ENCODE results near the gene DLEC1.

DNA sequence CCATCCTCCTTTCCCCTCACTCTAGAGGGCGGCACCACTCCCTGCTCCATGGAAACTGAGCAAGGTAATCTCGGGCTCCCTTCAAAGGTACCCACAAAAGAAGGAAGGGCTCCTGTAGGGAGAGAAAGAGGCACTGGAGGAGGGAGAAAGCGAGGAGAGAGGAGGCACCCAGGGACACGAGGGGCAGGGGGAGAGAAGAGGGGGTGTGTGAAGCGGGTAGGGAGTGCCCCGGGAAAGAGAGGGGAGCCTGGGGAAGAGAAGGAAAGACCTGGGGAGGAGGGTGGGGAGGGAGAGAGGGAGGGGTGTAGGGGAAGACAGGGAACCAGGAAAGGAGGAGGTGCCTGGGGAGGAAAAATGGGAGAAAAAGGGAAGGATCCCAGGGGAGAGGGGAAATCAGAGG lies 47.9 kb upstream of the DLEC1 start:
- TF ChIP-seq EP300 (conservative IDR thresholded peaks at IDR 0.05; ENCODE audit: poor library complexity, severe bottlenecking) (no peak), POLR2AphosphoS5 (IDR thresholded peaks at IDR 0.05) (no peak), TAF1 (IDR thresholded peaks at IDR 0.05; ENCODE audit: low read depth) (no peak), SMC3 (conservative IDR thresholded peaks at IDR 0.05; ENCODE audit: poor library complexity) (no peak), EZH2 (IDR thresholded peaks at IDR 0.05; ENCODE audit: borderline replicate concordance, insufficient read depth, low read length, poor library complexity, severe bottlenecking) (no peak), RAD21 (conservative IDR thresholded peaks at IDR 0.05) (no peak), MXI1 (conservative IDR thresholded peaks at IDR 0.05; ENCODE audit: poor library complexity, severe bottlenecking) (no peak)
- TF ChIP-seq, protein P1, sequence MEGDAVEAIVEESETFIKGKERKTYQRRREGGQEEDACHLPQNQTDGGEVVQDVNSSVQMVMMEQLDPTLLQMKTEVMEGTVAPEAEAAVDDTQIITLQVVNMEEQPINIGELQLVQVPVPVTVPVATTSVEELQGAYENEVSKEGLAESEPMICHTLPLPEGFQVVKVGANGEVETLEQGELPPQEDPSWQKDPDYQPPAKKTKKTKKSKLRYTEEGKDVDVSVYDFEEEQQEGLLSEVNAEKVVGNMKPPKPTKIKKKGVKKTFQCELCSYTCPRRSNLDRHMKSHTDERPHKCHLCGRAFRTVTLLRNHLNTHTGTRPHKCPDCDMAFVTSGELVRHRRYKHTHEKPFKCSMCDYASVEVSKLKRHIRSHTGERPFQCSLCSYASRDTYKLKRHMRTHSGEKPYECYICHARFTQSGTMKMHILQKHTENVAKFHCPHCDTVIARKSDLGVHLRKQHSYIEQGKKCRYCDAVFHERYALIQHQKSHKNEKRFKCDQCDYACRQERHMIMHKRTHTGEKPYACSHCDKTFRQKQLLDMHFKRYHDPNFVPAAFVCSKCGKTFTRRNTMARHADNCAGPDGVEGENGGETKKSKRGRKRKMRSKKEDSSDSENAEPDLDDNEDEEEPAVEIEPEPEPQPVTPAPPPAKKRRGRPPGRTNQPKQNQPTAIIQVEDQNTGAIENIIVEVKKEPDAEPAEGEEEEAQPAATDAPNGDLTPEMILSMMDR (IDR thresholded peaks at IDR 0.05; ENCODE audit: poor library complexity, severe bottlenecking), result no peak
- TF ChIP-seq, protein P2, sequence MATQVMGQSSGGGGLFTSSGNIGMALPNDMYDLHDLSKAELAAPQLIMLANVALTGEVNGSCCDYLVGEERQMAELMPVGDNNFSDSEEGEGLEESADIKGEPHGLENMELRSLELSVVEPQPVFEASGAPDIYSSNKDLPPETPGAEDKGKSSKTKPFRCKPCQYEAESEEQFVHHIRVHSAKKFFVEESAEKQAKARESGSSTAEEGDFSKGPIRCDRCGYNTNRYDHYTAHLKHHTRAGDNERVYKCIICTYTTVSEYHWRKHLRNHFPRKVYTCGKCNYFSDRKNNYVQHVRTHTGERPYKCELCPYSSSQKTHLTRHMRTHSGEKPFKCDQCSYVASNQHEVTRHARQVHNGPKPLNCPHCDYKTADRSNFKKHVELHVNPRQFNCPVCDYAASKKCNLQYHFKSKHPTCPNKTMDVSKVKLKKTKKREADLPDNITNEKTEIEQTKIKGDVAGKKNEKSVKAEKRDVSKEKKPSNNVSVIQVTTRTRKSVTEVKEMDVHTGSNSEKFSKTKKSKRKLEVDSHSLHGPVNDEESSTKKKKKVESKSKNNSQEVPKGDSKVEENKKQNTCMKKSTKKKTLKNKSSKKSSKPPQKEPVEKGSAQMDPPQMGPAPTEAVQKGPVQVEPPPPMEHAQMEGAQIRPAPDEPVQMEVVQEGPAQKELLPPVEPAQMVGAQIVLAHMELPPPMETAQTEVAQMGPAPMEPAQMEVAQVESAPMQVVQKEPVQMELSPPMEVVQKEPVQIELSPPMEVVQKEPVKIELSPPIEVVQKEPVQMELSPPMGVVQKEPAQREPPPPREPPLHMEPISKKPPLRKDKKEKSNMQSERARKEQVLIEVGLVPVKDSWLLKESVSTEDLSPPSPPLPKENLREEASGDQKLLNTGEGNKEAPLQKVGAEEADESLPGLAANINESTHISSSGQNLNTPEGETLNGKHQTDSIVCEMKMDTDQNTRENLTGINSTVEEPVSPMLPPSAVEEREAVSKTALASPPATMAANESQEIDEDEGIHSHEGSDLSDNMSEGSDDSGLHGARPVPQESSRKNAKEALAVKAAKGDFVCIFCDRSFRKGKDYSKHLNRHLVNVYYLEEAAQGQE (IDR thresholded peaks at IDR 0.05; ENCODE audit: borderline replicate concordance), result no peak
